GM18499 (cell line): ENCODE results near the gene FNDC3B.

Experiments used
- ATAC-seq: cut with Tn5 transposase; IDR thresholded peaks from one replicate; pipeline ENCODE4 v1.9.1; 2021; ENCODE audit warnings: moderate number of reproducible peaks; ENCODE audit not compliant: insufficient read depth, unreplicated experiment

FNDC3B gene

DNA sequence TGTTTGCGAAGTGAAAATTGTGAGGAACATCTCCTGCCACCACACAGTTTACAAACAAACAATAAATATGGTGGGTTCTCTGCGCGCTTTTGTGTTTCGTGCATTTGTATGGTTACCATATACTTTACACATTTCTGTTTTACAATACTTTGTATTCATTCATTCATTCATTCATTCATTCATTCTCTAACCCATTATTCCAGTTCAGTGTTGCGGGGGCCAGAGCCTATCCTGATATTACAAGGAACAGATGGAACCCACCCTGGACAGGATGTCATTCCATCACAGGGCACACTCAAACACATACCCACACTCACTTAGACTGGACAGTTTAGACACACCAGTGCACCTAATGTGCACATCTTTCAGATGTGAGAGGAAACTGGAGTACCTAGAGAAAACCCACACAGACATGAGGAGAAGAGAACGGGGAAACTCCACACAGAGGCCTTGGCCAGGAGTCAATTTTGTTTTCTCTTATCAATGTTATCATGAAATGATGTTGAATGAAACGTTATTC, 160.5 kb downstream of the FNDC3B start:
- no peak for ATAC-seq

DNA sequence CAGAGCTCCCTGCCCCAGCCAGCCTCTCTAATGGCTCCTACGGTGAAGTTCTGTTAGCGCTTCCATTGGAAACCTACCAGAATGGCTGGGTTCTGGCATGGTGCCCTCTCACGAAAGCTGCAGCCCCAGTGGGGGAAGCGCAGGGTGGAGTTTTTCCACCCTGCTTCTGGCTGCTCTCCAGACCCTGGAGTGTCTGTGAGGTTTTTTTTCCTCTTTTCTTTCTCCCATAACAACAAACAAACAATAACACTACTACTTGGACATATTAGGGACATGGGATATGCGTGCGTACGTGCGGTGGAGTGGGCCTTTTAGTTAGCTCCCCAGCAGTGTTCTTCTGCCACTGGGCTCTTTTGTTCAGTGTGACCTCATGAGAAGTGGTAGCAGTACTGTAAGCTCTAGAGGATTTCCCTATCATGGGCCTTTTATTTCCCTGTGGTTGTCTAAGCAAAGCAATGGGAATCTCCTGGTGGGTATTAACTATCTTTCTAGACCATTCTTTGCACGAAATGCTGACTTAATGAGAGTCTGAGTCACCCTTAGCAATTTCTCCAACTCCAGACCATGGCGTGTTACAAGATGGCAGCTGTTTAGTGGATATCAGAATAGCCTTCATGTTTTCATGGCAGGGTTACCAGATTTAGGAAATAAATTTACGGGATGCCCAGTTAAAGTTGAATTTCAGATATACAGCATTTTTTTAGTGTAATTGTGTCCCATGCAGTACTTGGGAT, 161.9 kb downstream of the FNDC3B start:
- ATAC-seq: no peak

DNA sequence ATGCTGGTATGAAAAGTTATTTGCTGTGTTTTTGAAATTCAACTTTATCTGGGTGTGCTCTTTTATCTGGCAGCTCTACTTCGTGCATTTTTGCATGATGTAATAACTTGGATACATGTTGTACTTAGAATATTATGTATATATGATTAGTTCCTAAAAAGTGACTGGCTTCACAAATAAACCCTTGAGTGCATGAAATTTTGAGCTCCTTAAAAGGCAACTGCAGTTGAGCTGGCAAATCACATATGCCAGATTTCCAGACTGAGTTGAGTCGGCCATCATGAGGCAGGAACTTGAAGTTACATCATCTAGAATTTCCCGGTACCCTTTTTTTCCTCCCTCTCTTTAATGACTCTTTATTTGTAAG, 162.5 kb downstream of the FNDC3B start:
- no peak for ATAC-seq

DNA sequence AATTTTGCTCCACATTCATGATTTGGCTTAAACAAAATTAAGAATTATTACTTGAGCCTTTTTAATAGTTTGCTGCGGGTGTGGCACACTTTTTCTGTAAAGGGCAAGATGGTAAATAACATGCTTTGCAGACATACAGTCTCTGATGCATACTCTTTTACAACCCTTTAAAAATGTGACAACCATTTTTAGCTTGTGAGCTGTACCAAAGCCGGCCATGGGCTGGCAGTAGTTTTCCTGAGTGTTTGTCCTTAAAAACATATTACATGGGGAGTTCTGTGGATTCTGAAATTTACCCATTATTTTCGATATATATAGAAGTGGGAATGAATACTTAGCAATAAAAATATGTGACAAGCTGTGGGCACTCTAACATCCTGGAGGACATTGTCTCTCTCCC, 163.4 kb downstream of the FNDC3B start:
- ATAC-seq: no peak

DNA sequence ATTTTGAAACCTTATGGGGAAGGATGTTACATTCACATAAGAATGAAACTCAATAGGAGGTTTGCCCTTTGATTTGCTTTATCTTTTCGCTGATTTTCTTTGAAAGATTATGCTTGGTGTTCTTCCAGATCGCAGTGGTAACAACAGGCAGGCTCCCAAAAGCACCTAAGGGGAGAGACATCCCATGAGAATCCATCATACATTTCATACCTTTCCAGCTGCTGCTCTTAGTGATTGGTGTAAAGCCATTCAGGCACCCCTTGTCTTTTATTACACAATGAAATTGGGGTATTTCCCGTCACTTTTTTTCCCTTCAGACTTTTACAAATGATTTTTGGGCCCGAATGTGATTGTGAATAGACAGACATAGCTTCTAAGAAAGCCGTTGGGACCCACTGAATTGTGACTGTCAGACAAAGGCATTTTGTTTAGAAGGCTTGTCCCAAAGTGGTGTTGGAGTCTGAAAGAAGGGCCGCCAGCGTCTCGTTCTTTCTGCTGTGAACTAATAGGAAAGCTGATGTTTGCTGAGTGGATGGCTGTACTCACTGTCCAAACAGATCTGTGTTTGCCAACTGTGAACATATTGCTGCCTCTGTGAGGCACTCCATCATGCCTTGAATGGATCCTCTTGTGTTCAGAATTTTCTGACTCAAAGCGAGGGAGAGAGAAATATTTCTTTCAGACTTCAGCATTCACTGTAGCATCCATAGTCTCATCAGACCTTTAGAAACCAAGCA, 164.3 kb downstream of the FNDC3B start:
- ATAC-seq: no peak

DNA sequence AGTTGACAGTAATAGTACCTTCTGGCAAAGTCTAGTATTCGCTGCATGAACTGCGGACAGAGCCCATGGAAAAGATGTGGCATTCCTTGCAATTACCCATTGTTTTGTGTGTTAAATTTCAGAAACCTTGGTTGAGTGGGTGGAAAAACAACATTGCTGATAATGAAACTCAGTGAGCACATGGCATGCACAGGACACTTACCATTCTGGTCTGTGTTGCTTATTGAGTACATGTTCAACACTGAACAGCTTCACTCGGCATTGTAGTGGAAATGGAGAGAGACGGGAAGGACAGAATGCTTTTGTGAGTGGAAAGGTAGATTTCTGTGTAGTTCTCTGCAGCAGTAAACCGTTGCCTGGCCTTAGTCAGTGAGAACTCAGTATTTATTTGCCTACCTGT, 165.3 kb downstream of the FNDC3B start:
- ATAC-seq: no peak

DNA sequence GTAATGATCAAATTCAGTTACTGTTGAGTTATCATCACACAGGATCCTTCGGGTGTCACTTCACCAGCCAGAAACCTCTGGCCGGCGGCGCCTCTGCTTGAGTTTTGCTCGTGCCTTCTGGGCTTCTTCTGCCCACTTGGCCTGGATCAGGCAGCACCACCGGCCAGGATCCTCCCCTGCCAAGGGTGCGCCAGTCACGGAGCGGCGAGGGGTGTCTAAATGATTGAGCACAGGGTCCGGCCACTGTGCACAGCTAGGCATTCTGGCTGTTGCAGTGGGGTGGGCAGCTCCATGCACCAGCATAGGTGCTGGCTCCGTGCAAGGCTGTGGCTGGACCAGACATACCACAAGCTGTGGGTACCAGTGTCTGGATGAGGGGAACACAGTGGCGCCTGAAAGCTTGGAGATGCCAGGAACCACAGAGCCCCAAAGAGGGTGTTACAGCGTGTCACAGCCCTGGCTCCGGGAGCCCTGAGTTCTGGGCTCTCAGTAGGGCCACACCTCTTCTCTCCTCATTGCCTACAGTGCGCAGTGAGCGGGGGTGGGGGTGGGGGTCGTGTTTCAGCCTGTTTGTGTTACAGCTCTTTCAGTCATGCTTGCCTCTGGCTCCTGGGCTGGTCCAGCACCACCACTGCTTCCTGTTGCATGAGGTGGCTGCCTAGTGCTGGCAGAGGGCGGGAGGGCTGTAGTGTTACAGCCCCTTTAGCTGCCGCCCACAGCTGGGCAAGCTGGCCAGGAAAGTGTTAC, 169.4 kb downstream of the FNDC3B start:
- ATAC-seq: no peak

DNA sequence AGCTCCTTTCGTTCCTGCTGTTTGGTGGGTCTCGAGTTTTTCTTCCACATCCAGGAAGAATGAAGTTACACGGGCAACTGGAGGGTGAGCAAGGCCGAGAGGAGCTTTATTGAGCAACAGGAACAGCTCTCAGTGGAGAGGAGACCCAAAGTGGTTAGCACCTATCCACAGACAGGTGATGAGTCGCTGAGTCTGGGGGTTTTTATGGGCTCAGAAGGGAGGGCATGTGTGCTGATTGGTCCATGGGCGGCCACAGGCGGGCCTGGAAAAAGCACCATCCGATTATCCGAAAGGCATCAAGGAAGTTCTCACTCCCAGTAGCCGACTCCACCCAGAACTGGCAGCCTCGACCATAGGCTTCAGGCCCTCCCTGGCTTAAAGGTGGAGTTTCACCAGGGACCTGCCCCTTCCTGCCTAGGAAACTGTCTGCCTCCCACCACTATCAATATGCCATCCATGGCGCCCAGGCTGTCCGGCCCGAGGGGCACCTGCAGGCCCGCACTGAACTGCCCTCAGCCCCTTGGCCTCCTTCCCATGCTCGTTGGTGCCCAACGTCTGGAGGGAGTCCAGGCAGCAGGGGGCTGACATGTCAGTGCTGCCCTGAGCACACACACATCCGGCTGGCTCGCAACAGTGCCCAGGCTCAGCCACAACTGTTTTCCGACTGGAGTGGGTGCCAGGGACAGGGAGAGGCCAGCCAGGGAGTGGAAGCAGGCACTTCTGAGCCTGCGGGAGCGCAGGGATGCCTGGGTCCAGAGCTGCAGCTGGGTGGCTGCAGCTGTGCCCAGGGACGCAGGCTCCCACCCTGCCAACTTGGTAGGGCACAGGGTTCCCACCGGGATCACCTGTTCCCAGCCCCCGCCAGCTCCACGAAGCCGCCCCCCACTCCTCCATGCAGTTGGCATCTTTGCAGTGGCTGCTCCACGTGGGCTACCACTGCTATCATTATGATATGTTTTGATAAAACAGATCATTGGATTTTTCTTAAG, 170.2 kb downstream of the FNDC3B start:
- no peak for ATAC-seq

DNA sequence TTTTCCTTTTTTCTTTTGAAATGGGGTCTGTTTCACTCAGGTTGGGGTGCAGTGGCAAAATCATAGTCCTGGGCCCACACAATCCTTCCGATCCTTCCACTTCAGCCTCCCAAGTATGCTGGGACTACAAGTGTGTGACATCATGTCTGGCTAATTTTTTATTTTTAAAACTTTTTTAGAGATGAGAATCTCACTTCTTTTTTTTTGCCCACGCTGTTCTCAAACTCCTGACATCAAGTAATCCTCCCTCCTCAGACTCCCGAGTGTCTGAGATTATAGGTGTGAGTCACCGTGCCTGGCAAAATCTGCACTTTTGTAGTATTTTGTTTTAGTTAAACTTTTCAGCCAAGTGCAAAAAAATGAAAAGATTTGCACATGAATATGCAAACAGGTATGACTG, 171.0 kb downstream of the FNDC3B start:
- ATAC-seq: no peak

DNA sequence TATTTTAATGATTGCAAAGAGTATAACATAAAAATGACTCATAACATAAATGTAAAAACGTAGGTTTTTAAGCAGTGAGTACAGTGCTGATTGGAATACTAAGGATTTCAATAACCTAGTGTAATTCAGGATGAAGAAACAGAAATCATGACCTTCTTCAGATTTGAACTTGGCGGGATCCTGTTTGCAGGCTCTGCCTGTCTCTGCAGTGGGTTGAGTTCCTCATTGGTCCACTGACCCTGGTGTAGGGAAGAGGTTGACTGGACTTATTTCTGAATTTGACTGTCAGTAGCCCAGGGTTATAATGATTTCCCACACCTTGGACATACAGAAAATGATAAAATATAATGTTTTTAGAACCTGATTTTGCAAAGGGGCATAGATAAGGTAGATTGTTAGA, 171.7 kb downstream of the FNDC3B start:
- no peak for ATAC-seq

DNA sequence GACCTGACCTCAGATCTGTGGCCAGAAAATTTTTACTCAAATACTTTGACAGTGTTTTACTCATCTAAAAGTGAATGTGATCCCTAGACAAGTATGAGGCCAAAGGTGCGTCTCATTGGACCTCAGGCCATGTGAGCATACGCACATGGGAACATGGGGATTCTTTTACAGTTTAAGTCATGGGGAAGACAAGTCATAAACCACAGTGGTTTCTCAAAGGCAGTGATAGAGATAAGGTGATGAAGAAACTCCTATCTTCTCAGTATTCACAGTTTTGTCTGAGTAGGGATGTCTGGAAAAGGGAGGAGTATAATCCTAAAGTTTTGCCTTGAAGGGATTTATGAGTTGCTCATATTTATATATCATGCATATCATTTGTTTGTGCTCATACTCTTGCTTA, 173.8 kb downstream of the FNDC3B start:
- ATAC-seq: no peak

DNA sequence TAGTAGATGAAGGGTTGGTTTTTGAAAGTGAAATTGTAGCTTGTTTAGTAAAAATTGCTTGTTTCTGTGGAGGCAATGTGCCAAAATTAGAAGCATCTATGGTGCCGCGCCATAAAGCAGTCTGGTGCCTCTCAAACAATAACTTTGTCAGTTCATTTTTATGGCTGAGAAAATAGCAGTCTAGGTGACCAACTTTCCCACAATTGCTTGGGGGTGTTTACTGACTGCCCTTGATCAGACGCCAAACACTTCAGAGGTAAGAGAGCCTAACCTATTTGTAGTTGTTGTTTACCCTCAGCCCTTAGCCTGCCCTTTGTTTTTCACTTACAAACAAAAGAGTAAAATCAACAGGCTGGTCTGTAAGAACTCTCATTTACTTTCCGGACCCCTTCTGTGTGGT, 174.5 kb downstream of the FNDC3B start:
- no peak for ATAC-seq

DNA sequence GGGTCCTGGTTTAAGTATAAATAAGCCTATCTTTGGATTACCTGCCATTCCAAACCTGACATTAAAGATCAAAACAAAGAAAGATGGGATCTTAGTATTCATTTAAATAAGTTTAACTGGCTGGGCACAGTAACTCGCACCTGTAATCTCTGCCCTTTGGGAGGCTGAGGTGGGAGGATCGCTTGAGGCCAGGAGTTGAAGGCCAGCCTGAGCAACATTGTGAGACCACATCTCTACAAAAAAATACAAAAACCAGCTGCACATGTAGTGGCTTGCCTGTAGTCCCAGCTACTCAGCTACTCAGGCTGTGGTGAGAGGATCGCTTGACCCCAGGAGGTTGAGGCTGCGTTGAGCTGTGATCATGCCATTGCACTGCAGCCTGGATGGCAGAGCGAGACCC, 176.9 kb downstream of the FNDC3B start:
- no peak for ATAC-seq

DNA sequence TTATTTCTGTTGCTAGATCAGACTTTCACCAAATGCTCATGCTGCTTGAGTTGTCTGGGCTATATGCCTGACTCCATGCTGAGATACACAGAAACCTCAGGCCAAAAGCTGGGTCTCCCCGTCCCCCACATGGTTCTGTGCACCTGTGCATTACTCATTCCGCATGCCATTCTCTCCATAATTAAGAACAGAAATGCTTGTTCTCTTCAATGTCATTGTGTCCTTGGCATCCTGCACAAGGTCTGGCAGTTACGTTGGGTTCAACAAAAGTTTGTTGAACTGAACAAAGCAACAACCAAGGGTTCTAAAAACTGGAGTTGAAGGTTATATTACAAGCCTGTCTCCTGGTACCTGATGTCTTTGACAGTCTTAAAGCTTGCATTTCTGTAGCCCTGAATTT, 177.5 kb downstream of the FNDC3B start:
- no peak for ATAC-seq

DNA sequence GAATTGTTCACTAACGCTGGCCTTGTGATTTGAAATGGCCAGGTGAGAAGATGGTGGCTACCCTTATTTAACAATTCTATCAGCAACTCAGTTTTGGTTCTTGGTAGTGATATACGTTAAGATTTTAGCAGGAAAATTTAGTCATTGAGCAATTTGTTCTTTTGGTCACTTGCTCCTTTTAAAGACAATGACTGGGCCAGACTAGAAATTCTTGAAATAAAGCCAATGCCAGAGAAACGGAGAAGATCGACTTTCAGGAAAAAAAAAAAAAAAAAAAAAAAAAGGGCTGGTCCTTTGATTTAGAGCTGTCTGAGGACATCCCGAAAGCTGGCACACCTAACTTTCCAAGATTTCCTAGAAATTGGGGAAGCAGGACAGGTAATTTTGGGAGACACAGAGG, 178.5 kb downstream of the FNDC3B start:
- no peak for ATAC-seq

DNA sequence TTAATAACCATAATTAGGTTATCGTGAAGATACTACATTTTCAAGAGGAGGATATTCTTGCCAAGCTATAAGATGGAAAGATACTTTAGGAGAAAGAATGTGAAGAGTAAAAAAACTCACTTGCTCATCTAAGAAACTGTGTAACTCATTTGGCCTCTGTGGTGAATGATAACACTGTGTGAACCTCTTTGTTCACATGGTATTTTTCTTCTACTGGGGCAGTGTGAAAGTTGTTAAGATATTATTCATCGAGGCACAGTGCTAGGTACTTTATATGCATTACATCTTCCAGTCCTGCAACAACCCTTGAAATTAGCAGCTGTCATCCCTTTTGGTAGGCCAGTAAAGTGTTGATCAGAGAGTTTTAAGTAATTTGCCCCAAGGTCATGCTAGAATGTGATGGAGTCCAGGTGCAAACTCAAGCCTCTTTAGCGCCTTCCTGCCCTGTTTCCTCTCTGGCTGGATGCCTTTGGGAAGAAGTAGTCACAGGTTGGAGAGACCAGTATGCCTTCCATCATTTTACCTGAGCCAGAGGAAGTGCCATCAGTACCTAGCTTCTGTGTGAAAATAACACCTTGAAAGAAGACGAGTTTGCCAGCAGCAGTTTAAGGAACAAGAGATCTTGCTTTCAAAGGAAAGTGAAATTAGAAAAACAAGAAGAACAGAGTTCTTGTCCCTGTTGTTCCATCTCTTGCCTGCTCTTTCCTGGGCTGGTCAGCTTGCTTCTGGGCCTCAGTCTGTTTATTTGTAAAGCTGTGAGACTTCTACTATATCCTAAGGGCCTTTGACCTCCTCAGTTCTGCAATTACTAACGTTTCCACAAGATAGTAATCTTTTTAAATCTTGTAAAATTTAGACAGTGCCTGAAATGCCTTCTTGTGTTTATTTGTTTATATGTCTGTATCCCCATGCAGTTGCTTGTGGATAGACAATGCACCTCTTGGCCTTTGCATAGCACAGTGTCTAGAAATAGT, 179.3 kb downstream of the FNDC3B start:
- ATAC-seq: no peak

DNA sequence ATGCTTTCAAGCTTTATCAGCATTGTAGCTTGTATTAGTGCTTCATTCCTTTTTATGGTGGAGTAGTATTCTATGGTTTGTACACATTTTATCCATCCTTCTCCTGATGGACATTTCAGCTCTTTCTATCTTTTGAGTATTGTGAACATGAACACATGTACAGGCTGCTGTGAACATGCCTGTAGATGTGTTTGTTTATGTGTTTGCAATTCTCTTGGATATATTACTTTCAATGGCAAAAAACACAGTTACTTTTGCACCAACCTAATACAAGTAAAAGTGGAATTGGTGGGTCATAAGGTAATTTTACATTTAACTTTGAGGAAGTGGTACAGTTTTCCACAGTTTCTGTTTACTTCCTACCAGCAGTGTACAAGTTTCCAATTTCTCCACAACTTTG, 180.4 kb downstream of the FNDC3B start:
- no peak for ATAC-seq

DNA sequence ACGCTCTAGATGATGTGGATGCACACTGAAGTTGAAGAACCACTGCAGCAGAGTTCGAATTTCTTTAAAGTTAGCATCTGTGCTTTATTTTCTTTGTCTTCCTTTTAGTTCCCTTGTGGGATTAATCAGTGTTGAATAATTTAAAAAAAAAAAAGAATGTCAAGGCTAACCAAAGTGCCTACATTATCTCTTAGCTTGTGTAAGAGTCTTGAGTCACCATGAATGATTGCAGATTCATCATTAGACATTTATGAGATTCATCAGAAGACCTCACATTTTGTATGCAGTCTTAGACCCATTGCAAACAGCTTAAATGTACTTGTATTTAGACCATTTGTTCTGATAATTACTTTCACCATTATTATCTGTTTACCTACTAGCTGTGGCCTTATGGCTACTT, 182.2 kb downstream of the FNDC3B start:
- ATAC-seq: no peak

DNA sequence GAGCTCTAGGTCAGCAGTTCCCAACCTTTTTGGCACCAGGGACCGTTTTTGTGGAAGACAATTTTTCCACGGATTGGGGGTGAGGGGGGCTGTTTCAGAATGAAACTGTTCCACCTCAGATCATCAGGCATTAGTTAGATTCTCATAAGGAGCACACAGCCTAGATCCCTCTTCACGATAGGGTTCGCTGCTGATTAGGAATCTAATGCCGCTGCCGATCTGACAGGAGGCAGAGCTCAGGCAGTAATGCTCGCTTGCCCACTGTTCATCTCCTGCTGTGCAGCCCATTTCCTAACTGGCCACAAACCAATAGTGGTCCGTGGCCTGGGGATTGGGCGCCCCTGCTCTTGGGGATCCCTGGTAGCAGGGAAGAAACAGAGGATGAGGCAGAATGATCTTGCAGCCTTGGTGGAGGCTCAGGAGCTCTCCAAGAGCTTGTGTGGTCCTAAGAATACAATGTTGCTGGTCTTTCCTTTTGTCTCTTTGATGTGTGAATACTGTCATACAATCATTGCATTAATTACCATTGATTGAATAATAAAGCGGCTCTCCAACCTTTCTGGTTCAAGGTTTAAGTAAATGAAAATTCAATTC, 183.2 kb downstream of the FNDC3B start:
- no peak for ATAC-seq
